AG04450 (cell line): ENCODE results near the gene LRRC30. TPM values are rescaled to one million over a fixed set of nuclear protein-coding genes. Genes with fewer than 3 reads are reported as not detected.

Experiments used
- CTCF ChIA-PET: fragments of 300-600, 350-600 bp; formaldehyde crosslinking; extraction: SDS; loops from one replicate; lab custom pipeline; 2022; ENCODE audit warnings: antibody characterized with exemption, inconsistent platforms; lab: Charles Lee
- POLR2A ChIA-PET: fragments of 350-600 bp; formaldehyde crosslinking; extraction: SDS; loops from one replicate; lab custom pipeline; 2021; ENCODE audit warnings: antibody characterized with exemption, inconsistent platforms; lab: Yijun Ruan, JAX
- DNase-seq: peaks from one replicate; pipeline ENCODE4 v3.0.0-alpha.2; 2011; ENCODE audit warnings: low read depth, low spot score
- H3K27ac ChIP-seq: one replicate; pipeline ENCODE4 v1.5.1; 2012; ENCODE audit warnings: low read depth, low read length, control low read depth
- H3K27me3 ChIP-seq: one replicate; pipeline ENCODE4 v1.6.0; 2012; ENCODE audit warnings: low read length; ENCODE audit not compliant: control insufficient read depth, insufficient read depth
- H3K4me3 ChIP-seq: 2 replicates; pipeline ENCODE4 v1.5.1; 2011; ENCODE audit warnings: mild to moderate bottlenecking, low read depth, low read length, control low read depth
- H3K9me3 ChIP-seq: 2 replicates; pipeline ENCODE4 v1.5.1; 2012; ENCODE audit warnings: low read length; ENCODE audit not compliant: control insufficient read depth, insufficient read depth
- polyA plus RNA-seq: library from polyadenylated mRNA; depleted of rRNA; stranded (reverse); fragments of >200 nt; gene quantifications from 2 replicates; pipeline ENCODE4 v1.2.3, GENCODE V29; 2011; rRNA removed
- TF ChIP-seq, protein P1 (sequence below): IDR thresholded peaks from 2 replicates; pipeline ENCODE4 v1.5.1; 2011; ENCODE audit warnings: low read depth, low read length, control low read depth, inconsistent platforms

LRRC30 gene
- polyA plus RNA-seq, 1 experiment = not detected

GRCh38 chr18:7281579-7281978 lies 50.7 kb downstream of the LRRC30 start:
- Histone ChIP-seq H3K9me3 (no peaks in the 10 kb centered on the region), H3K27ac (no peak overlapping the region), H3K27me3 (no peaks in the 10 kb centered on the region), H3K4me3 (no peak overlapping the region)
- no peak for DNase-seq
- POLR2A ChIA-PET = no interaction called here
- CTCF ChIA-PET = no interaction called here
- TF ChIP-seq, protein P1, sequence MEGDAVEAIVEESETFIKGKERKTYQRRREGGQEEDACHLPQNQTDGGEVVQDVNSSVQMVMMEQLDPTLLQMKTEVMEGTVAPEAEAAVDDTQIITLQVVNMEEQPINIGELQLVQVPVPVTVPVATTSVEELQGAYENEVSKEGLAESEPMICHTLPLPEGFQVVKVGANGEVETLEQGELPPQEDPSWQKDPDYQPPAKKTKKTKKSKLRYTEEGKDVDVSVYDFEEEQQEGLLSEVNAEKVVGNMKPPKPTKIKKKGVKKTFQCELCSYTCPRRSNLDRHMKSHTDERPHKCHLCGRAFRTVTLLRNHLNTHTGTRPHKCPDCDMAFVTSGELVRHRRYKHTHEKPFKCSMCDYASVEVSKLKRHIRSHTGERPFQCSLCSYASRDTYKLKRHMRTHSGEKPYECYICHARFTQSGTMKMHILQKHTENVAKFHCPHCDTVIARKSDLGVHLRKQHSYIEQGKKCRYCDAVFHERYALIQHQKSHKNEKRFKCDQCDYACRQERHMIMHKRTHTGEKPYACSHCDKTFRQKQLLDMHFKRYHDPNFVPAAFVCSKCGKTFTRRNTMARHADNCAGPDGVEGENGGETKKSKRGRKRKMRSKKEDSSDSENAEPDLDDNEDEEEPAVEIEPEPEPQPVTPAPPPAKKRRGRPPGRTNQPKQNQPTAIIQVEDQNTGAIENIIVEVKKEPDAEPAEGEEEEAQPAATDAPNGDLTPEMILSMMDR = no peak

Other genes with a start within 250 kb of the LRRC30 start
- gene LAMA1, start 113.3 kb upstream of the LRRC30 start, polyA plus RNA-seq = 25.2 and 26.0 TPM in 2 replicates